ENCODE results near the gene ARHGAP40. TPM values are rescaled to one million over a fixed set of nuclear protein-coding genes. Genes with fewer than 3 reads are reported as not detected.
A peak's percentile ranks its signal among the peaks of the same experiment; 100 is the strongest.

The ARHGAP40 gene
- total and polyA plus RNA-seq, 2 of the 13 experiments (the other 11 are each of a cell fraction or from before 2014, with no cell fraction given) = 0.75 to 2.1 TPM

GRCh38 chr20:38600057-38600456, 1.6 kb upstream of the ARHGAP40 start (continued):
- TF ChIP-seq ZBTB4 (CRISPR knock-in tag; IDR thresholded peaks at IDR 0.05; ENCODE audit: borderline replicate concordance) = no peak
- TF ChIP-seq ZNF674 (CRISPR knock-in tag; IDR thresholded peaks at IDR 0.05; ENCODE audit: low read depth) = no peak
- TF ChIP-seq ZNF230 (CRISPR knock-in tag; IDR thresholded peaks at IDR 0.05) = no peak
- TF ChIP-seq ZNF512B (CRISPR knock-in tag; IDR thresholded peaks at IDR 0.05; ENCODE audit: borderline replicate concordance) = no peak
- TF ChIP-seq TFAP4 (IDR thresholded peaks at IDR 0.05; ENCODE audit: borderline replicate concordance, low read depth) = no peak
- no peak for TF ChIP-seq PBX3 (CRISPR knock-in tag; IDR thresholded peaks at IDR 0.05; ENCODE audit: borderline replicate concordance)
- TF ChIP-seq ZSCAN29 (CRISPR knock-in tag; conservative IDR thresholded peaks at IDR 0.05) = no peak
- no peak for TF ChIP-seq CREBL2 (CRISPR knock-in tag; IDR thresholded peaks at IDR 0.05; ENCODE audit: borderline replicate concordance)
- TF ChIP-seq REXO4 (CRISPR knock-in tag; IDR thresholded peaks at IDR 0.05; ENCODE audit: borderline replicate concordance) = no peak
- TF ChIP-seq PLSCR1 (CRISPR knock-in tag; IDR thresholded peaks at IDR 0.05; ENCODE audit: borderline replicate concordance) = no peak
- TF ChIP-seq FOXK2 (IDR thresholded peaks at IDR 0.05) = 0 out of 2 replicates have a peak, but pooled peaks have one; percentile 27
- TF ChIP-seq CTCF (CRISPR knock-in tag; IDR thresholded peaks at IDR 0.05) = no peak
- 0 out of 2 replicates have a peak, but pooled peaks have one; percentile 8 for TF ChIP-seq ZNF788 (CRISPR knock-in tag; IDR thresholded peaks at IDR 0.05; ENCODE audit: borderline replicate concordance)
- no peak for TF ChIP-seq SIX1 (CRISPR knock-in tag; IDR thresholded peaks at IDR 0.05; ENCODE audit: borderline replicate concordance)
- TF ChIP-seq MAZ (IDR thresholded peaks at IDR 0.05; ENCODE audit: borderline replicate concordance, low read depth, low read length) = no peak
- TF ChIP-seq MAZ (CRISPR knock-in tag; IDR thresholded peaks at IDR 0.05; ENCODE audit: low read depth) = no peak
- no peak for TF ChIP-seq HMG20B (CRISPR knock-in tag; conservative IDR thresholded peaks at IDR 0.05)
- no peak for TF ChIP-seq SMYD3 (CRISPR knock-in tag; IDR thresholded peaks at IDR 0.05)
